H9 (cell line): ENCODE measurements around the gene STXBP6. TPM values are rescaled to one million over a fixed set of nuclear protein-coding genes. Genes with fewer than 3 reads are reported as not detected.

Experiments used
- DNase-seq: peaks from one replicate; pipeline ENCODE4 v3.0.0-alpha.2; 2017
- H2AFZ ChIP-seq: one replicate; pipeline ENCODE4 v1.6.1; 2013; ENCODE audit warnings: mild to moderate bottlenecking, low read length, control low read depth, moderate library complexity
- H2AK5ac ChIP-seq: 2 replicates; pipeline ENCODE4 v1.6.1; 2013; ENCODE audit warnings: low read length, control low read depth, mixed read lengths; ENCODE audit not compliant: insufficient read length
- H2BK120ac ChIP-seq: one replicate; pipeline ENCODE4 v1.6.1; 2013; ENCODE audit warnings: low read depth, mild to moderate bottlenecking, low read length, control low read depth, inconsistent platforms; ENCODE audit not compliant: poor library complexity, severe bottlenecking
- H2BK12ac ChIP-seq: 2 replicates; pipeline ENCODE4 v1.6.1; 2013; ENCODE audit warnings: low read length, control low read depth, mixed read lengths, low read depth; ENCODE audit not compliant: insufficient read length
- H2BK15ac ChIP-seq: 2 replicates; pipeline ENCODE4 v1.6.1; 2013; ENCODE audit warnings: low read depth, low read length, control low read depth
- H2BK20ac ChIP-seq: one replicate; pipeline ENCODE4 v1.6.1; 2013; ENCODE audit warnings: low read depth, mild to moderate bottlenecking, low read length, control low read depth, inconsistent platforms; ENCODE audit not compliant: poor library complexity, severe bottlenecking
- H2BK5ac ChIP-seq: 2 replicates; pipeline ENCODE4 v1.6.1; 2013; ENCODE audit warnings: low read length, control low read depth, mixed read lengths; ENCODE audit not compliant: insufficient read length
- H3K14ac ChIP-seq: 2 replicates; pipeline ENCODE4 v1.6.1; 2013; ENCODE audit warnings: low read length, control low read depth; ENCODE audit not compliant: insufficient read depth
- H3K18ac ChIP-seq: 2 replicates; pipeline ENCODE4 v1.6.1; 2013; ENCODE audit warnings: low read depth, mild to moderate bottlenecking, mixed read lengths, low read length, control low read depth; ENCODE audit not compliant: insufficient read length
- H3K23ac ChIP-seq: 2 replicates; pipeline ENCODE4 v1.6.1; 2013; ENCODE audit warnings: low read length, control low read depth, mixed read lengths, low read depth; ENCODE audit not compliant: insufficient read length
- H3K23me2 ChIP-seq: 2 replicates; pipeline ENCODE4 v1.6.1; 2013; ENCODE audit warnings: low read depth, mild to moderate bottlenecking, mixed read lengths, low read length, control low read depth; ENCODE audit not compliant: insufficient read length, poor library complexity, severe bottlenecking
- H3K27ac ChIP-seq: 2 replicates; pipeline ENCODE4 v1.5.1; 2013; ENCODE audit warnings: low read length, control low read depth, mixed read lengths, low read depth; ENCODE audit not compliant: insufficient read length
- H3K27me3 ChIP-seq: 2 replicates; pipeline ENCODE4 v1.6.1; 2013; ENCODE audit warnings: low read length, control low read depth, inconsistent platforms; ENCODE audit not compliant: insufficient read depth
- H3K4ac ChIP-seq: 2 replicates; pipeline ENCODE4 v1.6.1; 2013; ENCODE audit warnings: low read depth, mild to moderate bottlenecking, control low read depth, inconsistent platforms, low read length, moderate library complexity
- H3K4me1 ChIP-seq: 2 replicates; pipeline ENCODE4 v1.6.1; 2013; ENCODE audit warnings: low read length, control low read depth, inconsistent platforms; ENCODE audit not compliant: insufficient read depth
- H3K4me2 ChIP-seq: 2 replicates; pipeline ENCODE4 v1.6.1; 2013; ENCODE audit warnings: low read length, control low read depth, mixed read lengths; ENCODE audit not compliant: insufficient read length, insufficient read depth
- H3K56ac ChIP-seq: 2 replicates; pipeline ENCODE4 v1.6.1; 2013; ENCODE audit warnings: low read depth, mild to moderate bottlenecking, mixed read lengths, low read length, control low read depth; ENCODE audit not compliant: insufficient read length
- H3K79me1 ChIP-seq: 2 replicates; pipeline ENCODE4 v1.6.1; 2013; ENCODE audit warnings: low read depth, mild to moderate bottlenecking, moderate library complexity, low read length, control low read depth, inconsistent platforms; ENCODE audit not compliant: insufficient read depth, poor library complexity, severe bottlenecking
- H3K79me2 ChIP-seq: 2 replicates; pipeline ENCODE4 v1.6.1; 2013; ENCODE audit warnings: low read length, control low read depth, inconsistent platforms; ENCODE audit not compliant: insufficient read depth
- H3K9ac ChIP-seq: 2 replicates; pipeline ENCODE4 v1.6.1; 2013; ENCODE audit warnings: low read length, control low read depth, mixed read lengths; ENCODE audit not compliant: insufficient read length; ENCODE audit errors: extremely low read depth
- H3K9me3 ChIP-seq: one replicate; pipeline ENCODE4 v1.6.1; 2013; ENCODE audit warnings: low read depth, low read length, inconsistent platforms; ENCODE audit not compliant: control insufficient read depth
- H3T11ph ChIP-seq: one replicate; pipeline ENCODE4 v1.6.1; 2013; ENCODE audit warnings: mild to moderate bottlenecking, low read length, control low read depth, inconsistent platforms
- H4K20me1 ChIP-seq: one replicate; pipeline ENCODE4 v1.6.1; 2013; ENCODE audit not compliant: control insufficient read depth, insufficient read length, insufficient read depth
- H4K5ac ChIP-seq: 2 replicates; pipeline ENCODE4 v1.6.1; 2013; ENCODE audit warnings: low read depth, mild to moderate bottlenecking, mixed read lengths, low read length, control low read depth; ENCODE audit not compliant: insufficient read length
- H4K8ac ChIP-seq: replicated peaks from 2 replicates; pipeline ENCODE4 v1.6.1; 2013; ENCODE audit warnings: low read length, control low read depth, mixed read lengths, low read depth; ENCODE audit not compliant: insufficient read length
- H4K91ac ChIP-seq: 2 replicates; pipeline ENCODE4 v1.6.1; 2013; ENCODE audit warnings: low read depth, mild to moderate bottlenecking, moderate library complexity, mixed read lengths, low read length, control low read depth; ENCODE audit not compliant: insufficient read length
- H3K27ac Mint-ChIP-seq, 3 experiments: 2 replicates in 2 of 3; 3 replicates in 1 of 3; pipeline ENCODE4 v1.8.0; 2020 to 2021; ENCODE audit warnings: mixed read lengths in 3 of 3, mild to moderate bottlenecking in 1 of 3, moderate library complexity in 1 of 3
- H3K27me3 Mint-ChIP-seq: 2 replicates; pipeline ENCODE4 v1.8.0; 2021; ENCODE audit warnings: low read depth, mild to moderate bottlenecking, moderate library complexity, mixed read lengths
- H3K36me3 Mint-ChIP-seq, 3 experiments: 2 replicates in 2 of 3; 3 replicates in 1 of 3; pipeline ENCODE4 v1.8.0; 2020 to 2021; ENCODE audit warnings: low read depth in 3 of 3, mixed read lengths in 3 of 3; ENCODE audit not compliant: insufficient read depth in 1 of 3
- H3K4me1 Mint-ChIP-seq, 2 experiments: 2 replicates each; pipeline ENCODE4 v1.8.0; 2020; ENCODE audit warnings: mixed read lengths in 2 of 2
- H3K4me3 Mint-ChIP-seq, 2 experiments: 2 replicates in 1 of 2; 3 replicates in 1 of 2; pipeline ENCODE4 v1.8.0; 2020 to 2021; ENCODE audit warnings: mild to moderate bottlenecking in 2 of 2, mixed read lengths in 2 of 2, moderate library complexity in 1 of 2
- H3K9me3 Mint-ChIP-seq, 2 experiments: 2 replicates in 1 of 2; 3 replicates in 1 of 2; pipeline ENCODE4 v1.8.0; 2020; ENCODE audit warnings: mild to moderate bottlenecking in 2 of 2, mixed read lengths in 2 of 2, moderate library complexity in 1 of 2
- CTCF ChIP-seq: fragments of 200-600 bp; sonication (generic); conservative IDR thresholded peaks from 3 replicates; pipeline ENCODE4 v1.8.0; 2021; ENCODE audit warnings: antibody characterized with exemption, mild to moderate bottlenecking
- WGBS: extraction: QIAGEN DNeasy Blood & Tissue Kit; methylation state at CpG from one replicate; pipeline ENCODE4 v1.1.7; 2013; ENCODE audit warnings: missing lambda C conversion rate, low lambda C conversion rate, mixed read lengths; ENCODE audit not compliant: insufficient read length; ENCODE audit errors: extremely low coverage; 5-methylcytosine and 5-hydroxymethylcytosine counted together
- total RNA-seq: library from RNA; stranded (reverse); gene quantifications from 2 replicates; pipeline ENCODE4 v1.2.1, GENCODE V29; 2021

The STXBP6 gene
- total RNA-seq, 1 experiment from 2014 or later, result 3.6 TPM

- no peak overlapping the region for H3K27ac Mint-ChIP-seq
- TF ChIP-seq CTCF, result no peak
Measured at GRCh38 chr14:24880689-24881088, 169.3 kb downstream of the STXBP6 start.

More at GRCh38 chr14:24880689-24881088, 169.3 kb downstream of the STXBP6 start:
- H2AK5ac ChIP-seq, result no peak overlapping the region
- Mint-ChIP-seq H3K4me1 (peaks cover 7% of the 10 kb centered on the region in 2 experiments; a peak in 3 of 4 replicates), H3K36me3 (no peaks in the 10 kb centered on the region), H3K9me3 (no peaks in the 10 kb centered on the region), H3K4me3 (no peak overlapping the region), H3K27me3 (no peaks in the 10 kb centered on the region)
- H3K23me2 ChIP-seq, result no peaks in the 10 kb centered on the region
- no peak overlapping the region for H3K27ac ChIP-seq
- no peak overlapping the region for H2BK20ac ChIP-seq
- no peak overlapping the region for H2BK5ac ChIP-seq
- H4K8ac ChIP-seq, result no peak overlapping the region
- no peaks in the 10 kb centered on the region for H3K9me3 ChIP-seq
- WGBS, result no CpG with 5 or more reads among the region's 4 CpGs
- no peak overlapping the region for H2AFZ ChIP-seq
- H3K79me2 ChIP-seq, result no peaks in the 10 kb centered on the region
- H4K20me1 ChIP-seq, result no peaks in the 10 kb centered on the region
- H4K91ac ChIP-seq, result no peak overlapping the region
- no peaks in the 10 kb centered on the region for H3K79me1 ChIP-seq
- H3T11ph ChIP-seq, result no peak overlapping the region
- no peak overlapping the region for H3K4me2 ChIP-seq
- H3K14ac ChIP-seq, result no peak overlapping the region
- no peak overlapping the region for H4K5ac ChIP-seq
- no peak overlapping the region for H3K18ac ChIP-seq
- no peak overlapping the region for H2BK120ac ChIP-seq
- no peak overlapping the region for H3K56ac ChIP-seq
- no peak overlapping the region for H3K4ac ChIP-seq
- H2BK15ac ChIP-seq, result no peak overlapping the region
- H3K9ac ChIP-seq, result no peak overlapping the region
- H2BK12ac ChIP-seq, result no peak overlapping the region
- H3K23ac ChIP-seq, result no peak overlapping the region
- no peaks in the 10 kb centered on the region for H3K27me3 ChIP-seq
- no peaks in the 10 kb centered on the region for H3K4me1 ChIP-seq
- no peak for DNase-seq
